Pancreas (tissue), 10 donors: ENCODE measurements around the gene SLC6A1. TPM values are rescaled to one million over a fixed set of nuclear protein-coding genes. Genes with fewer than 3 reads are reported as not detected.

Experiments used
- ATAC-seq, 4 donors: fragments of 200-7000 bp; cut with Tn5 transposase; one replicate each; pipeline versions ENCODE4 v1.8.0 to v1.9.1; 2020; ENCODE audit warnings: mild to moderate bottlenecking in 4 of 4, moderate library complexity in 4 of 4
- DNase-seq, 6 donors: peaks; one replicate each; pipeline ENCODE4 v3.0.0-alpha.2; 2020
- FAIRE-seq: peaks from 2 replicates; lab custom pipeline; 2012; peaks lifted over from hg19 to GRCh38; lab: Jason Lieb, UNC
- H3K27ac ChIP-seq, 4 donors: fragments of 200-600 bp; sonication (generic); 1 replicate in 3 of 4; 2 replicates in 1 of 4; pipeline versions ENCODE4 v1.5.0 to v1.8.0; 2020
- H3K27me3 ChIP-seq, 4 donors: fragments of 200-600 bp; one replicate each; pipeline ENCODE4 v1.8.0; 2021
- H3K36me3 ChIP-seq, 3 donors: fragments of 200-600 bp; sonication (generic) in 1 of 3; one replicate each; pipeline versions ENCODE4 v1.5.0 to v1.8.0; 2020 to 2021
- H3K4me1 ChIP-seq, 3 donors: fragments of 200-600 bp; one replicate each; pipeline ENCODE4 v1.8.0; 2021
- H3K4me3 ChIP-seq, 4 donors: fragments of 200-600 bp; sonication (generic) in 2 of 4; one replicate each; pipeline versions ENCODE4 v1.5.0 to v1.8.0; 2020 to 2021
- H3K9me3 ChIP-seq, 4 donors: fragments of 200-600 bp; one replicate each; pipeline ENCODE4 v1.8.0; 2021
- CTCF ChIP-seq, 4 donors: fragments of 200-600 bp; sonication (generic) in 3 of 4; IDR thresholded peaks; one replicate each; pipeline versions ENCODE4 v1.5.0 to v1.8.0; 2021; ENCODE audit warnings: antibody characterized with exemption in 4 of 4
- WGBS, 2 donors: extraction: QIAGEN DNeasy Blood & Tissue Kit; methylation state at CpG; one replicate each; pipeline ENCODE4 v1.1.7; 2013; 5-methylcytosine and 5-hydroxymethylcytosine counted together
- intact Hi-C, 3 donors: fragments of 100-400 bp; cut with DNase I; formaldehyde crosslinking; loops; one replicate each; pipeline versions ENCODE4 v1.11.1 to v1.14.2; 2022
- polyA plus RNA-seq, 2 donors: library from polyadenylated mRNA; stranded (reverse); fragments of 200-250 nt; gene quantifications; one replicate each; pipeline ENCODE4 v1.2.3, GENCODE V29; 2013
- total RNA-seq, 6 donors: library from RNA; stranded (reverse); fragmentation: NEBNext Ultra II Directional in 4 of 6; extraction: Animal tissue kit (Norgen Biotek cat#: 25700) in 4 of 6; gene quantifications; one replicate each; pipeline versions ENCODE4 v1.2.1 to v1.2.4, GENCODE V29; 2021 to 2023
- donor health status: healthy with polysubstance abuse.
- donor health status: DM: no; HTN: no; CAD: no; lungs with moderate emphysema.
- donor health status: DM: no; HTN: no; CAD: no.
- donor health status: control.
- donor health status: control.
- donor health status: Bipolar disorder and iron deficiency.
- donor health status: DM: yes; HTN: yes; CAD: no.
- donor health status: DM: no; HTN: no; CAD: no.
- donor health status: DM: no; HTN: no; CAD: no.
- donor health status: DM: yes; HTN: yes; CAD: no.

Gene SLC6A1
- total and polyA plus RNA-seq, 8 donors = 0.19 to 1.7 (median 0.35) TPM; not detected in 1

- Histone ChIP-seq H3K4me3 (no peak overlapping the region), H3K36me3 (no peaks in the 10 kb centered on the region), H3K9me3 (no peaks in the 10 kb centered on the region), H3K4me1 (no peaks in the 10 kb centered on the region), H3K27ac (no peak overlapping the region), H3K27me3 (no peaks in the 10 kb centered on the region)
- TF ChIP-seq CTCF (IDR thresholded peaks at IDR 0.05) = no peak
- WGBS, 2 donors = 33 to 61% methylated on average over 7 to 10 of the region's 11 CpGs
- intact Hi-C loops = no loop called here
- FAIRE-seq (no peak), ATAC-seq (no peak), DNase-seq (no peak)
These were observed 92.1 kb downstream of the SLC6A1 start for GRCh38 chr3:11084677-11085076.

GRCh38 chr3:11085093-11085840 lies 92.7 kb downstream of the SLC6A1 start:
- Histone ChIP-seq H3K36me3 (no peaks in the 10 kb centered on the region), H3K27me3 (no peaks in the 10 kb centered on the region), H3K27ac (no peak overlapping the region), H3K4me1 (no peaks in the 10 kb centered on the region), H3K9me3 (no peaks in the 10 kb centered on the region), H3K4me3 (no peak overlapping the region)
- FAIRE-seq (no peak), DNase-seq (no peak), ATAC-seq (peak in 1 of 4 donors; percentile 18)
- 41 to 62% methylated on average over 10 of the region's 10 CpGs for WGBS, 2 donors
- no peak for TF ChIP-seq CTCF (IDR thresholded peaks at IDR 0.05)
- intact Hi-C loops = no loop called here

- FAIRE-seq (no peak), ATAC-seq (no peak)
- 57 to 69% methylated on average over 5 of the region's 5 CpGs for WGBS, 2 donors
These were observed 94.3 kb downstream of the SLC6A1 start for GRCh38 chr3:11086856-11087255.

GRCh38 chr3:11088066-11088465 lies 95.5 kb downstream of the SLC6A1 start:
- Histone ChIP-seq H3K27me3 (no peaks in the 10 kb centered on the region), H3K9me3 (no peaks in the 10 kb centered on the region), H3K36me3 (no peaks in the 10 kb centered on the region), H3K4me3 (no peak overlapping the region), H3K27ac (no peak overlapping the region), H3K4me1 (no peaks in the 10 kb centered on the region)
- ATAC-seq (no peak), DNase-seq (no peak), FAIRE-seq (no peak)
- WGBS, 2 donors = 66 to 78% methylated on average over 4 of the region's 4 CpGs
- intact Hi-C loops = no loop called here
- TF ChIP-seq CTCF (IDR thresholded peaks at IDR 0.05) = no peak

More at GRCh38 chr3:11086856-11087255, 94.3 kb downstream of the SLC6A1 start:
- no peak for TF ChIP-seq CTCF (IDR thresholded peaks at IDR 0.05)
- intact Hi-C loops = no loop called here
- Histone ChIP-seq H3K9me3 (no peaks in the 10 kb centered on the region), H3K36me3 (no peaks in the 10 kb centered on the region), H3K4me3 (no peak overlapping the region), H3K27me3 (no peaks in the 10 kb centered on the region), H3K27ac (no peak overlapping the region), H3K4me1 (no peaks in the 10 kb centered on the region)
- DNase-seq = no peak

GRCh38 chr3:11088831-11089230 lies 96.3 kb downstream of the SLC6A1 start:
- H3K4me3 ChIP-seq = no peak overlapping the region
- intact Hi-C loops = no loop called here
- H3K27ac ChIP-seq = no peak overlapping the region
- H3K27me3 ChIP-seq = no peaks in the 10 kb centered on the region
- FAIRE-seq (no peak), ATAC-seq (no peak), DNase-seq (no peak)
- TF ChIP-seq CTCF (IDR thresholded peaks at IDR 0.05) = no peak
- WGBS, 2 donors = 47 to 61% methylated on average over 4 of the region's 4 CpGs
- H3K9me3 ChIP-seq = no peaks in the 10 kb centered on the region
- no peaks in the 10 kb centered on the region for H3K36me3 ChIP-seq
- no peaks in the 10 kb centered on the region for H3K4me1 ChIP-seq
